ENCODE results near the gene KLRF2. TPM values are rescaled to one million over a fixed set of nuclear protein-coding genes. Genes with fewer than 3 reads are reported as not detected.
"Not testable (repeated sequence)": the region's sequence is repeated elsewhere in the genome, so short reads cannot be mapped to it uniquely, and the experiment has no call there.

KLRF2 gene
- total and polyA plus RNA-seq, 4 donors = not detected

- WGBS, 2 donors = 75 to 84% methylated on average over 11 of the region's 11 CpGs
- no peak overlapping the region for H3K4me3 ChIP-seq (ENCODE audit: low read length in 2 of 2)
- intact Hi-C loops (cut with DNase I) = no loop called here
- H3K9me3 ChIP-seq (ENCODE audit: control insufficient read depth, low read length) = no peaks in the 10 kb centered on the region
- H3K36me3 ChIP-seq (ENCODE audit: control insufficient read depth in 1 of 2, insufficient read depth in 2 of 2, low read length in 1 of 2) = no peaks in the 10 kb centered on the region
- no peak overlapping the region for H3K27ac ChIP-seq (ENCODE audit: low read depth in 1 of 2, low read length in 2 of 2)
- H3K4me1 ChIP-seq (ENCODE audit: control insufficient read depth in 1 of 2, insufficient read depth in 2 of 2, low read length in 2 of 2) = no peaks in the 10 kb centered on the region
- ATAC-seq (ENCODE audit: low FRiP score) = no peak
- no peak for DNase-seq
- no peaks in the 10 kb centered on the region for H3K27me3 ChIP-seq (ENCODE audit: control insufficient read depth in 1 of 2, insufficient read depth in 2 of 2, low read length in 1 of 2)
Observed at GRCh38 chr12:9872742-9873141, 8.5 kb upstream of the KLRF2 start.

- H3K4me3 ChIP-seq (ENCODE audit: low read length in 2 of 2); H3K4me1 ChIP-seq (ENCODE audit: control insufficient read depth in 1 of 2, insufficient read depth in 2 of 2, low read length in 2 of 2); H3K9me3 ChIP-seq (ENCODE audit: control insufficient read depth, low read length); H3K36me3 ChIP-seq (ENCODE audit: control insufficient read depth in 1 of 2, insufficient read depth in 2 of 2, low read length in 1 of 2); DNase-seq; H3K27ac ChIP-seq (ENCODE audit: low read depth in 1 of 2, low read length in 2 of 2); ATAC-seq (ENCODE audit: low FRiP score); H3K27me3 ChIP-seq (ENCODE audit: control insufficient read depth in 1 of 2, insufficient read depth in 2 of 2, low read length in 1 of 2); intact Hi-C loops (cut with DNase I): not testable (repeated sequence)
- 94 to 95% methylated on average over 23 to 26 of the region's 26 CpGs for WGBS, 2 donors
Observed at GRCh38 chr12:9876120-9876519, 5.2 kb upstream of the KLRF2 start.

GRCh38 chr12:9880532-9881078 is 684 bp upstream of the KLRF2 start:
- ATAC-seq (ENCODE audit: low FRiP score) (no peak), DNase-seq (no peak)
- 69 to 71% methylated on average over 4 of the region's 4 CpGs for WGBS, 2 donors
- H3K27ac ChIP-seq (ENCODE audit: low read depth in 1 of 2, low read length in 2 of 2) = no peak overlapping the region
- no peak overlapping the region for H3K4me3 ChIP-seq (ENCODE audit: low read length in 2 of 2)
- H3K9me3 ChIP-seq (ENCODE audit: control insufficient read depth, low read length) = no peaks in the 10 kb centered on the region
- no peaks in the 10 kb centered on the region for H3K4me1 ChIP-seq (ENCODE audit: control insufficient read depth in 1 of 2, insufficient read depth in 2 of 2, low read length in 2 of 2)
- H3K27me3 ChIP-seq (ENCODE audit: control insufficient read depth in 1 of 2, insufficient read depth in 2 of 2, low read length in 1 of 2) = peaks cover 0 to 2% of the 10 kb centered on the region in 2 donors
- no peaks in the 10 kb centered on the region for H3K36me3 ChIP-seq (ENCODE audit: control insufficient read depth in 1 of 2, insufficient read depth in 2 of 2, low read length in 1 of 2)
- intact Hi-C loops (cut with DNase I) = no loop called here

- no peak for DNase-seq
- 22 to 25% methylated on average over 5 of the region's 5 CpGs for WGBS, 2 donors
- Histone ChIP-seq H3K27me3 (ENCODE audit: control insufficient read depth in 1 of 2, insufficient read depth in 2 of 2, low read length in 1 of 2) (peaks cover 0 to 2% of the 10 kb centered on the region in 2 donors), H3K27ac (ENCODE audit: low read depth in 1 of 2, low read length in 2 of 2) (no peak overlapping the region), H3K36me3 (ENCODE audit: control insufficient read depth in 1 of 2, insufficient read depth in 2 of 2, low read length in 1 of 2) (no peaks in the 10 kb centered on the region), H3K4me1 (ENCODE audit: control insufficient read depth in 1 of 2, insufficient read depth in 2 of 2, low read length in 2 of 2) (no peaks in the 10 kb centered on the region), H3K9me3 (ENCODE audit: control insufficient read depth, low read length) (no peaks in the 10 kb centered on the region), H3K4me3 (ENCODE audit: low read length in 2 of 2) (no peak overlapping the region)
- no peak for ATAC-seq (ENCODE audit: low FRiP score)
- intact Hi-C loops (cut with DNase I) = no loop called here
Observed at GRCh38 chr12:9881988-9882387, 699 bp downstream of the KLRF2 start.

GRCh38 chr12:9883175-9883574 is 1.9 kb downstream of the KLRF2 start:
- H3K27ac ChIP-seq (ENCODE audit: low read depth in 1 of 2, low read length in 2 of 2) = no peak overlapping the region
- peaks cover 0 to 2% of the 10 kb centered on the region in 2 donors for H3K27me3 ChIP-seq (ENCODE audit: control insufficient read depth in 1 of 2, insufficient read depth in 2 of 2, low read length in 1 of 2)
- no peaks in the 10 kb centered on the region for H3K9me3 ChIP-seq (ENCODE audit: control insufficient read depth, low read length)
- DNase-seq (no peak), ATAC-seq (ENCODE audit: low FRiP score) (no peak)
- H3K4me1 ChIP-seq (ENCODE audit: control insufficient read depth in 1 of 2, insufficient read depth in 2 of 2, low read length in 2 of 2) = no peaks in the 10 kb centered on the region
- intact Hi-C loops (cut with DNase I) = no loop called here
- H3K4me3 ChIP-seq (ENCODE audit: low read length in 2 of 2) = no peak overlapping the region
- no peaks in the 10 kb centered on the region for H3K36me3 ChIP-seq (ENCODE audit: control insufficient read depth in 1 of 2, insufficient read depth in 2 of 2, low read length in 1 of 2)

- H3K4me3 ChIP-seq (ENCODE audit: low read length in 2 of 2) = no peak overlapping the region
- no peaks in the 10 kb centered on the region for H3K9me3 ChIP-seq (ENCODE audit: control insufficient read depth, low read length)
- no peaks in the 10 kb centered on the region for H3K27me3 ChIP-seq (ENCODE audit: control insufficient read depth in 1 of 2, insufficient read depth in 2 of 2, low read length in 1 of 2)
- intact Hi-C loops (cut with DNase I) = no loop called here
- H3K4me1 ChIP-seq (ENCODE audit: control insufficient read depth in 1 of 2, insufficient read depth in 2 of 2, low read length in 2 of 2) = no peaks in the 10 kb centered on the region
- DNase-seq (no peak), ATAC-seq (ENCODE audit: low FRiP score) (no peak)
- H3K36me3 ChIP-seq (ENCODE audit: control insufficient read depth in 1 of 2, insufficient read depth in 2 of 2, low read length in 1 of 2) = no peaks in the 10 kb centered on the region
- no peak overlapping the region for H3K27ac ChIP-seq (ENCODE audit: low read depth in 1 of 2, low read length in 2 of 2)
- WGBS, 2 donors = 71% methylated on average over 4 of the region's 4 CpGs
Observed at GRCh38 chr12:9888665-9889273, 7.5 kb downstream of the KLRF2 start.

- no peaks in the 10 kb centered on the region for H3K36me3 ChIP-seq (ENCODE audit: control insufficient read depth in 1 of 2, insufficient read depth in 2 of 2, low read length in 1 of 2)
- H3K4me1 ChIP-seq (ENCODE audit: control insufficient read depth in 1 of 2, insufficient read depth in 2 of 2, low read length in 2 of 2) = no peaks in the 10 kb centered on the region
- 64 to 65% methylated on average over 6 of the region's 6 CpGs for WGBS, 2 donors
- no peak overlapping the region for H3K4me3 ChIP-seq (ENCODE audit: low read length in 2 of 2)
- no peak overlapping the region for H3K27ac ChIP-seq (ENCODE audit: low read depth in 1 of 2, low read length in 2 of 2)
- intact Hi-C loops (cut with DNase I) = no loop called here
- peaks cover 2% of the 10 kb centered on the region for H3K9me3 ChIP-seq (ENCODE audit: control insufficient read depth, low read length)
- no peak for DNase-seq
- ATAC-seq (ENCODE audit: low FRiP score) = no peak
- peaks cover 0 to 2% of the 10 kb centered on the region in 2 donors for H3K27me3 ChIP-seq (ENCODE audit: control insufficient read depth in 1 of 2, insufficient read depth in 2 of 2, low read length in 1 of 2)
Observed at GRCh38 chr12:9895215-9895971, 14.1 kb downstream of the KLRF2 start.

GRCh38 chr12:9897535-9897934 is 16.2 kb downstream of the KLRF2 start:
- Histone ChIP-seq H3K27me3 (ENCODE audit: control insufficient read depth in 1 of 2, insufficient read depth in 2 of 2, low read length in 1 of 2) (peaks cover 0 to 2% of the 10 kb centered on the region in 2 donors), H3K27ac (ENCODE audit: low read depth in 1 of 2, low read length in 2 of 2) (no peak overlapping the region), H3K9me3 (ENCODE audit: control insufficient read depth, low read length) (peaks cover 2% of the 10 kb centered on the region), H3K4me3 (ENCODE audit: low read length in 2 of 2) (no peak overlapping the region), H3K4me1 (ENCODE audit: control insufficient read depth in 1 of 2, insufficient read depth in 2 of 2, low read length in 2 of 2) (no peaks in the 10 kb centered on the region), H3K36me3 (ENCODE audit: control insufficient read depth in 1 of 2, insufficient read depth in 2 of 2, low read length in 1 of 2) (no peaks in the 10 kb centered on the region)
- intact Hi-C loops (cut with DNase I) = no loop called here
- 59 to 62% methylated on average over 6 of the region's 6 CpGs for WGBS, 2 donors
- DNase-seq (no peak), ATAC-seq (ENCODE audit: low FRiP score) (no peak)

GRCh38 chr12:9899209-9899608 is 17.9 kb downstream of the KLRF2 start:
- no peaks in the 10 kb centered on the region for H3K36me3 ChIP-seq (ENCODE audit: control insufficient read depth in 1 of 2, insufficient read depth in 2 of 2, low read length in 1 of 2)
- H3K27ac ChIP-seq (ENCODE audit: low read depth in 1 of 2, low read length in 2 of 2) = no peak overlapping the region
- ATAC-seq (ENCODE audit: low FRiP score) (no peak), DNase-seq (no peak)
- H3K27me3 ChIP-seq (ENCODE audit: control insufficient read depth in 1 of 2, insufficient read depth in 2 of 2, low read length in 1 of 2) = peaks cover 0 to 2% of the 10 kb centered on the region in 2 donors
- no peak overlapping the region for H3K4me3 ChIP-seq (ENCODE audit: low read length in 2 of 2)
- 89 to 90% methylated on average over 2 of the region's 2 CpGs for WGBS, 2 donors
- peaks cover 2% of the 10 kb centered on the region for H3K9me3 ChIP-seq (ENCODE audit: control insufficient read depth, low read length)
- no peaks in the 10 kb centered on the region for H3K4me1 ChIP-seq (ENCODE audit: control insufficient read depth in 1 of 2, insufficient read depth in 2 of 2, low read length in 2 of 2)
- intact Hi-C loops (cut with DNase I) = no loop called here
